DND-41 (cell line): ENCODE measurements around the gene NUDT21.
A peak's percentile ranks its signal among the peaks of the same experiment; 100 is the strongest.

Source experiments
- ATAC-seq: fragments of 200-7000 bp; cut with Tn5 transposase; 3 replicates; pipeline ENCODE4 v1.9.1; 2021; ENCODE audit warnings: low read depth; ENCODE audit not compliant: insufficient read depth
- DNase-seq: peaks from one replicate; pipeline ENCODE4 v3.0.0-alpha.2; 2020
- H2AFZ ChIP-seq: 2 replicates; pipeline ENCODE4 v1.6.0; 2012; ENCODE audit warnings: low read depth, low read length
- H3K27ac ChIP-seq: 2 replicates; pipeline ENCODE4 v1.5.1; 2012; ENCODE audit warnings: low read length, inconsistent platforms
- H3K27me3 ChIP-seq: fragments of 200-600 bp; sonication (generic); 2 replicates; pipeline ENCODE4 v1.6.0; 2012; ENCODE audit warnings: low read length, mild to moderate bottlenecking, inconsistent platforms; ENCODE audit not compliant: insufficient read depth, poor library complexity
- H3K36me3 ChIP-seq: 2 replicates; pipeline ENCODE4 v1.5.1; 2012; ENCODE audit warnings: low read length, inconsistent platforms; ENCODE audit not compliant: insufficient read depth
- H3K4me1 ChIP-seq: 2 replicates; pipeline ENCODE4 v1.5.1; 2012; ENCODE audit warnings: mild to moderate bottlenecking, low read length; ENCODE audit not compliant: insufficient read depth
- H3K4me2 ChIP-seq: 2 replicates; pipeline ENCODE4 v1.6.0; 2012; ENCODE audit warnings: mild to moderate bottlenecking, moderate library complexity, low read length, inconsistent platforms; ENCODE audit not compliant: insufficient read depth
- H3K4me3 ChIP-seq, 2 experiments: fragments of 200-600 bp in 1 of 2; shearing (Covaris generic) in 1 of 2; 2 replicates each; pipeline ENCODE4 v1.5.1; 2012 to 2016; ENCODE audit warnings: inconsistent platforms in 2 of 2, low read length in 2 of 2, mild to moderate bottlenecking in 2 of 2, low read depth in 1 of 2, moderate library complexity in 1 of 2
- H3K79me2 ChIP-seq: 2 replicates; pipeline ENCODE4 v1.6.0; 2012; ENCODE audit warnings: low read length, inconsistent platforms; ENCODE audit not compliant: insufficient read depth
- H3K9ac ChIP-seq: 2 replicates; pipeline ENCODE4 v1.6.0; 2012; ENCODE audit warnings: low read depth, mild to moderate bottlenecking, inconsistent platforms, low read length, moderate library complexity
- H3K9me3 ChIP-seq: 2 replicates; pipeline ENCODE4 v1.5.1; 2012; ENCODE audit warnings: low read length, moderate library complexity, mild to moderate bottlenecking, inconsistent platforms; ENCODE audit not compliant: insufficient read depth, severe bottlenecking
- H4K20me1 ChIP-seq: 2 replicates; pipeline ENCODE4 v1.6.0; 2012; ENCODE audit warnings: low read length; ENCODE audit not compliant: insufficient read depth
- EZH2 ChIP-seq: IDR thresholded peaks from 3 replicates; pipeline ENCODE4 v1.6.1; 2012; ENCODE audit warnings: borderline replicate concordance, low read depth, mild to moderate bottlenecking, moderate library complexity, low read length, inconsistent platforms; ENCODE audit not compliant: severe bottlenecking
- TF ChIP-seq, protein P1 (sequence below): IDR thresholded peaks from 2 replicates; pipeline ENCODE4 v1.5.1; 2012; ENCODE audit warnings: borderline replicate concordance, low read length, moderate library complexity, mild to moderate bottlenecking; ENCODE audit not compliant: poor library complexity, severe bottlenecking; ENCODE audit errors: extremely low read depth

NUDT21 gene

DNA sequence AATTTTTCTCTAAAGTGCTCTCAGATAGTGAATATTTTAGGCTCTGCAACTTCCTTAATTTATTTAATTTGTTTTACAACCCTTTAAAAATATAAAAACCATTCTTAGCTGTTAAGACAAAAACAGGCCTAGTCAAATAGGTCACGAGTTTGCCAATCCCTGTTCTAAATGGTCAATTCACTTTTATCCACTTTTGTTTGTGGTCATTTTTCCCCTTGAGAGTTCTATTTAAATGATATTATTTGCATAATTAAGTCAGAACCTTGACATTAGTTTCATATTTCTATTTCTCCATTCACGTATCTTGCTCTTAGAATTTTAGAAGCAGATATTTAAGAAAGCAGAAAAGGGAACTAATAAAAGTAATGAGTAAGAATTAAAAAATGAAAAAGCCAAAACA is 29.8 kb downstream of the NUDT21 start:
- Histone ChIP-seq H3K79me2 (peaks cover 86% of the 10 kb centered on the region), H3K36me3 (no peaks in the 10 kb centered on the region; the same call in 1 of the 2 replicates), H3K27me3 (no peaks in the 10 kb centered on the region), H3K9ac (no peak overlapping the region), H3K27ac (no peak overlapping the region), H2AFZ (no peak overlapping the region), H3K9me3 (no peaks in the 10 kb centered on the region), H3K4me1 (peaks cover 40% of the 10 kb centered on the region), H3K4me2 (peak overlapping the region; percentile 77; the same call in 1 of the 2 replicates), H4K20me1 (peaks cover 39% of the 10 kb centered on the region), H3K4me3 (no peak overlapping the region)
- ATAC-seq (no peak), DNase-seq (no peak)
- TF ChIP-seq, protein P1, sequence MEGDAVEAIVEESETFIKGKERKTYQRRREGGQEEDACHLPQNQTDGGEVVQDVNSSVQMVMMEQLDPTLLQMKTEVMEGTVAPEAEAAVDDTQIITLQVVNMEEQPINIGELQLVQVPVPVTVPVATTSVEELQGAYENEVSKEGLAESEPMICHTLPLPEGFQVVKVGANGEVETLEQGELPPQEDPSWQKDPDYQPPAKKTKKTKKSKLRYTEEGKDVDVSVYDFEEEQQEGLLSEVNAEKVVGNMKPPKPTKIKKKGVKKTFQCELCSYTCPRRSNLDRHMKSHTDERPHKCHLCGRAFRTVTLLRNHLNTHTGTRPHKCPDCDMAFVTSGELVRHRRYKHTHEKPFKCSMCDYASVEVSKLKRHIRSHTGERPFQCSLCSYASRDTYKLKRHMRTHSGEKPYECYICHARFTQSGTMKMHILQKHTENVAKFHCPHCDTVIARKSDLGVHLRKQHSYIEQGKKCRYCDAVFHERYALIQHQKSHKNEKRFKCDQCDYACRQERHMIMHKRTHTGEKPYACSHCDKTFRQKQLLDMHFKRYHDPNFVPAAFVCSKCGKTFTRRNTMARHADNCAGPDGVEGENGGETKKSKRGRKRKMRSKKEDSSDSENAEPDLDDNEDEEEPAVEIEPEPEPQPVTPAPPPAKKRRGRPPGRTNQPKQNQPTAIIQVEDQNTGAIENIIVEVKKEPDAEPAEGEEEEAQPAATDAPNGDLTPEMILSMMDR, result no peak
- TF ChIP-seq EZH2, result no peak

DNA sequence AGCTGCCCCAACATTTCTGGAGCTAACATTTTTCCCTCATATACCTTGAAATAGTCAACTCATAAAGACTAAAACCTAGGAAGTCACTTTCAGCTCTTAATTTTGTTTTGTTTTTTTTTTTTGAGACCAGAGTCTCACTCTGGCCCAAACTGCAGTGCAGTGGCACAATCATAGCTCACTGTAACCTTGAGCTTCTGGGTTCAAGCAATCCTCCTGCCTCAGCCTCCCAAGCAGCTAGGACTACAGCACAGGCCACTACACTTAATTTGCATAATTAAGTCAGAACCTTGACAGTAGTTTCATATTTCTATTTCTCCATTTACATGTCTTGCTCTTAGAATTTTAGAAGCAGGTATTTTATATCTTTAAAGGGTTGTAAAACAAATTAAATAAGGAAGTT is 30.5 kb downstream of the NUDT21 start:
- Histone ChIP-seq H3K27me3 (no peaks in the 10 kb centered on the region), H3K4me2 (no peak overlapping the region), H3K27ac (no peak overlapping the region), H4K20me1 (peaks cover 40% of the 10 kb centered on the region), H3K4me3 (no peak overlapping the region), H3K4me1 (peaks cover 34% of the 10 kb centered on the region), H3K79me2 (peaks cover 93% of the 10 kb centered on the region), H3K36me3 (no peaks in the 10 kb centered on the region; the same call in 1 of the 2 replicates), H2AFZ (no peak overlapping the region), H3K9ac (no peak overlapping the region), H3K9me3 (no peaks in the 10 kb centered on the region)
- DNase-seq (no peak), ATAC-seq (no peak)
- no peak for TF ChIP-seq EZH2
- TF ChIP-seq, protein P1, result no peak

DNA sequence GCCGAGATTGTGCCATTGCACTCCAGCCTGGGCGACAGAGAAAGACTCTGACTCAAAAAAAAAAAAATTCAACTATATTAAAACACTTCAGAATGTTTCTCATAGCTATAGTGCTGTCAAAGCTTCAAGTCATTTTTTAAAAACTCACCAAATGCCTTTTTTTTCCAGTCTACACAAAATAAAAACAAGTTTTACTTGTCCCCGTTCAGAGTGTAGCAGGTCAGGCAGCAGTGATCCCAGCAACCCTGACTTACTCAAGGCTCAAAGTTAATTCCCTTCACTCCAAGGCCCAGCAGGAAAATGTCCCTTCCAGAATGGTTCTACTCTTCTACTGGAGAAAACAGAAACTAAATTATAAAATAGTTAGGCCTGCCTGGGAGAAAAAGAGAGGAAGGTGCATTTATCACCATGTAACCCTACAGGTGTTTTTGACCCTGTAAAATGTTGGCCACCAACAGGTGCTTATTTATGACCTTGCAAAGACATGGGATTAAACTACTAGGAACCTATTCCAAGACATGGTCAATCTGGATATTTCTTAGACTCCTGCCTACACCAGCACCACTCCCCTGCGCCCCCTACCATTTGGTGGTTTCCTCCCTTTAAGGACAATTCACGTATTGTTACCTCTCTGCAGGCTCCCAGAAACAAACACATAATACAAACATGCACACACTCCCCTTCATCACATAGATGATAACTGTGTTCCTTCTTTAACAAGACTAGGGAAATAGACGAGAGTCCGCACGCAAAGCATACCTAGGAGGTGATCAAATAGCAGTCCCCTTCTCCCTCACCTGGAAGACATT is 31.2 kb downstream of the NUDT21 start:
- H4K20me1 ChIP-seq, result peaks cover 46% of the 10 kb centered on the region
- H3K4me1 ChIP-seq, result peaks cover 32% of the 10 kb centered on the region
- H3K36me3 ChIP-seq, result no peaks in the 10 kb centered on the region; the same call in 1 of the 2 replicates
- peaks cover 97% of the 10 kb centered on the region for H3K79me2 ChIP-seq
- H3K4me3 ChIP-seq, result no peak overlapping the region
- DNase-seq, result no peak
- no peak overlapping the region for H3K9ac ChIP-seq
- no peaks in the 10 kb centered on the region for H3K9me3 ChIP-seq
- ATAC-seq, result no peak
- H3K27me3 ChIP-seq, result no peaks in the 10 kb centered on the region
- no peak for TF ChIP-seq EZH2
- TF ChIP-seq, protein P1, result no peak
- H3K4me2 ChIP-seq, result no peak overlapping the region
- no peak overlapping the region for H3K27ac ChIP-seq
- H2AFZ ChIP-seq, result no peak overlapping the region
